Endothelial cell of umbilical vein (primary cell): ENCODE measurements around the gene TAGLN. TPM values are rescaled to one million over a fixed set of nuclear protein-coding genes. Genes with fewer than 3 reads are reported as not detected.

Experiments
- BruUV-seq: library from RNA; stranded (reverse); fragments of 400-500 nt; replicated peaks from 2 replicates; lab custom pipeline; 2021; lab: Mats Ljungman, UMichigan
- CTCF ChIA-PET: fragments of 300-600, 350-600 bp; sonication (Branson Sonifier 250); formaldehyde crosslinking; loops from one replicate; lab custom pipeline; 2021; ENCODE audit warnings: antibody characterized with exemption, inconsistent platforms; lab: Charles Lee
- POLR2A ChIA-PET: fragments of 300-600, 350-600 bp; sonication (Branson Sonifier 250); formaldehyde crosslinking; loops from one replicate; lab custom pipeline; 2021; ENCODE audit warnings: antibody characterized with exemption, inconsistent platforms; lab: Charles Lee
- DNase-seq: peaks from one replicate; pipeline ENCODE4 v3.0.0-alpha.2; 2011; ENCODE audit warnings: low read depth, low spot score
- FAIRE-seq: peaks from 2 replicates; lab custom pipeline; 2011; peaks lifted over from hg19 to GRCh38; lab: Jason Lieb, UNC
- H2AFZ ChIP-seq: 2 replicates; pipeline ENCODE4 v1.6.0; 2012; ENCODE audit warnings: low read depth, low read length, control low read depth, inconsistent platforms
- H3K27ac ChIP-seq: 2 replicates; pipeline ENCODE4 v1.5.1; 2011; ENCODE audit warnings: low read depth, mild to moderate bottlenecking, control low read depth, low read length, moderate library complexity; ENCODE audit not compliant: insufficient read depth
- H3K27me3 ChIP-seq, 2 experiments: 2 replicates each; pipeline versions ENCODE4 v1.6.0 to v1.6.1; 2011; ENCODE audit warnings: low read length in 2 of 2, mixed read lengths in 1 of 2; ENCODE audit not compliant: control insufficient read depth in 2 of 2, insufficient read depth in 2 of 2
- H3K36me3 ChIP-seq, 2 experiments: 2 replicates in 1 of 2; 3 replicates in 1 of 2; pipeline ENCODE4 v1.5.1; 2011; ENCODE audit warnings: low read length in 2 of 2, mild to moderate bottlenecking in 1 of 2, moderate library complexity in 1 of 2; ENCODE audit not compliant: control insufficient read depth in 2 of 2, insufficient read depth in 2 of 2; ENCODE audit errors: extremely low read depth in 1 of 2
- H3K4me1 ChIP-seq: 3 replicates; pipeline ENCODE4 v1.5.1; 2011; ENCODE audit warnings: mild to moderate bottlenecking, low read length; ENCODE audit not compliant: control insufficient read depth, insufficient read depth; ENCODE audit errors: extremely low read depth
- H3K4me2 ChIP-seq: 2 replicates; pipeline ENCODE4 v1.6.1; 2011; ENCODE audit warnings: low read length, control low read depth, mixed read lengths; ENCODE audit not compliant: insufficient read depth
- H3K4me3 ChIP-seq, 3 experiments: fragments of 200-600 bp in 1 of 3; sonication (generic), shearing (Covaris generic) in 1 of 3; replicated peaks in 1 of 3; 2 replicates each; pipeline ENCODE4 v1.5.1; 2011 to 2016; ENCODE audit warnings: control low read depth in 3 of 3, low read length in 3 of 3, mild to moderate bottlenecking in 2 of 3, inconsistent platforms in 1 of 3, low read depth in 1 of 3, moderate library complexity in 1 of 3; ENCODE audit not compliant: insufficient read depth in 1 of 3
- H3K79me2 ChIP-seq: 2 replicates; pipeline ENCODE4 v1.6.0; 2012; ENCODE audit warnings: low read length, inconsistent platforms; ENCODE audit not compliant: control insufficient read depth, insufficient read depth
- H3K9ac ChIP-seq: replicated peaks from 2 replicates; pipeline ENCODE3; 2011; ENCODE audit warnings: low read length, control low read depth; ENCODE audit not compliant: insufficient read depth; ENCODE audit errors: extremely low read depth
- H3K9me1 ChIP-seq: replicated peaks from 3 replicates; pipeline ENCODE4 v1.6.0; 2011; ENCODE audit warnings: mild to moderate bottlenecking, low read length; ENCODE audit not compliant: control insufficient read depth, insufficient read depth; ENCODE audit errors: extremely low read depth
- H3K9me3 ChIP-seq: replicated peaks from 2 replicates; pipeline ENCODE4 v1.5.1; 2012; ENCODE audit warnings: low read length, inconsistent platforms; ENCODE audit not compliant: control insufficient read depth, insufficient read depth
- H4K20me1 ChIP-seq: replicated peaks from 2 replicates; pipeline ENCODE3; 2011; ENCODE audit warnings: mild to moderate bottlenecking, low read length; ENCODE audit not compliant: control insufficient read depth, insufficient read depth; ENCODE audit errors: extremely low read depth
- GATA2 ChIP-seq: IDR thresholded peaks from 2 replicates; pipeline ENCODE4 v1.7.0; 2011; ENCODE audit warnings: low read depth, mild to moderate bottlenecking, moderate library complexity, mixed read lengths, low read length; ENCODE audit not compliant: insufficient read length, insufficient read depth
- JUN ChIP-seq: IDR thresholded peaks from 2 replicates; pipeline ENCODE4 v1.6.1; 2011; ENCODE audit warnings: borderline replicate concordance, low read depth; ENCODE audit not compliant: insufficient read length, insufficient read depth
- MYC ChIP-seq: IDR thresholded peaks from one replicate; pipeline ENCODE4 v1.6.1; 2011; ENCODE audit warnings: mild to moderate bottlenecking, low read depth, low read length
- POLR2A ChIP-seq: IDR thresholded peaks from 2 replicates; pipeline ENCODE4 v1.6.1; 2012; ENCODE audit warnings: low read depth, mild to moderate bottlenecking, control low read depth, low read length
- POLR2AphosphoS5 ChIP-seq: IDR thresholded peaks from 2 replicates; pipeline ENCODE4 v1.6.1; 2012; ENCODE audit warnings: low read depth, mild to moderate bottlenecking, control low read depth, low read length, moderate library complexity; ENCODE audit not compliant: insufficient read depth
- dilution Hi-C: fragments of 300-500 bp; cut with MboI; formaldehyde crosslinking; loops from one replicate; pipeline ENCODE4 v1.15.0; 2019; ENCODE audit warnings: low sequenced_read_pairs; ENCODE audit not compliant: extremely low pct_ligation_motif_present
- intact Hi-C: fragments of 100-400 bp; cut with micrococcal nuclease; formaldehyde crosslinking; loops from one replicate; pipeline ENCODE4 v1.10.0; 2022
- polyA plus RNA-seq, 4 experiments: library from polyadenylated mRNA; depleted of rRNA in 3 of 4; stranded (reverse) in 3 of 4; unstranded in 1 of 4; fragments of >200 nt; gene quantifications; 2 replicates each; pipeline versions ENCODE4 v1.2.1 to v1.2.3, GENCODE V29; 2011 to 2012; ENCODE audit warnings: missing spikeins in 1 of 4
- total RNA-seq: library from RNA; stranded (reverse); gene quantifications from 2 replicates; pipeline ENCODE4 v1.2.3, GENCODE V29; 2021
- TF ChIP-seq, protein P1 (sequence below), 2 donors: IDR thresholded peaks; 1 replicate in 1 of 2; 2 replicates in 1 of 2; pipeline ENCODE4 v1.5.1; 2011; ENCODE audit warnings: low read length in 2 of 2, mild to moderate bottlenecking in 2 of 2, moderate library complexity in 2 of 2, control low read depth in 1 of 2, inconsistent platforms in 1 of 2, low read depth in 1 of 2; ENCODE audit not compliant: insufficient read depth in 1 of 2; ENCODE audit errors: extremely low read depth in 1 of 2
- TF ChIP-seq, protein P2 (sequence below): IDR thresholded peaks from 2 replicates; pipeline ENCODE4 v1.6.1; 2011; ENCODE audit not compliant: insufficient read depth, insufficient read length

The TAGLN gene
- total and polyA plus RNA-seq, 2 donors (not counting 3 experiments of a cell fraction or from before 2014, with no cell fraction given): 20.8 to 113 TPM

DNA sequence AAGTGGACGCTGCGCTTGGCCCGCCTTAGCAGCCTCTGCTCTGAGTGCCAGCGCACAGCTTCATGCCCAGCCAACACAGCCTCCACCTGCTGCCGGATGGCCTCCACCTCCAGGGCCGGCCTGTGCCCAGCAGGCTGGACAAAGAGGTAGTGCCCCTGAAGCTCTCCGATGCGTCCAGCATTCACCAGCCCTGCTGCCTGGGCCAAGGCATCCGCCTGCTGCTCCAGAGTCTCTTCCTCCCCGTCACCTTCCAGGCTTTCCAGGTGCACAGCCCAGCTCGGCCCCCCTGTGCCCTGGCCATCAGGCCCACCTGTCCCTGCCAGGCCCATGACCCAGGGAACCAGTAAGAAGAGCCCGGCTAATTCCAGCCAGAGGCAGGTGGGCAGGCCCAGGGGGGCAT lies 30.2 kb downstream of the TAGLN start:
- no peaks in the 10 kb centered on the region for H3K9me3 ChIP-seq
- intact Hi-C loops (no loop called here), dilution Hi-C loops (no loop called here)
- H3K9me1 ChIP-seq: no peaks in the 10 kb centered on the region
- BruUV-seq: no TSS peak
- TF ChIP-seq MYC (no peak), POLR2AphosphoS5 (no peak), GATA2 (no peak), JUN (no peak)
- TF ChIP-seq, protein P1, sequence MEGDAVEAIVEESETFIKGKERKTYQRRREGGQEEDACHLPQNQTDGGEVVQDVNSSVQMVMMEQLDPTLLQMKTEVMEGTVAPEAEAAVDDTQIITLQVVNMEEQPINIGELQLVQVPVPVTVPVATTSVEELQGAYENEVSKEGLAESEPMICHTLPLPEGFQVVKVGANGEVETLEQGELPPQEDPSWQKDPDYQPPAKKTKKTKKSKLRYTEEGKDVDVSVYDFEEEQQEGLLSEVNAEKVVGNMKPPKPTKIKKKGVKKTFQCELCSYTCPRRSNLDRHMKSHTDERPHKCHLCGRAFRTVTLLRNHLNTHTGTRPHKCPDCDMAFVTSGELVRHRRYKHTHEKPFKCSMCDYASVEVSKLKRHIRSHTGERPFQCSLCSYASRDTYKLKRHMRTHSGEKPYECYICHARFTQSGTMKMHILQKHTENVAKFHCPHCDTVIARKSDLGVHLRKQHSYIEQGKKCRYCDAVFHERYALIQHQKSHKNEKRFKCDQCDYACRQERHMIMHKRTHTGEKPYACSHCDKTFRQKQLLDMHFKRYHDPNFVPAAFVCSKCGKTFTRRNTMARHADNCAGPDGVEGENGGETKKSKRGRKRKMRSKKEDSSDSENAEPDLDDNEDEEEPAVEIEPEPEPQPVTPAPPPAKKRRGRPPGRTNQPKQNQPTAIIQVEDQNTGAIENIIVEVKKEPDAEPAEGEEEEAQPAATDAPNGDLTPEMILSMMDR (IDR thresholded peaks at IDR 0.05; ENCODE audit: extremely low read depth in 1 of 2, insufficient read depth in 1 of 2, low read depth in 1 of 2, low read length in 2 of 2): no peak
- no peak overlapping the region for H3K27ac ChIP-seq
- CTCF ChIA-PET: interaction anchor here (1.2 to 4.4 kb wide), 3 partner anchors 50 to 439 kb away, joined by 3 to 63 read pairs (median 24); partner anchors contain the start of genes APOA5 and SIDT2
- no peaks in the 10 kb centered on the region for H3K27me3 ChIP-seq
- no peaks in the 10 kb centered on the region for H4K20me1 ChIP-seq
- POLR2A ChIA-PET: no interaction called here
- no peak for FAIRE-seq
- peaks cover 19% of the 10 kb centered on the region for H3K79me2 ChIP-seq
- H3K4me2 ChIP-seq: no peak overlapping the region
- no peak overlapping the region for H3K9ac ChIP-seq
- peaks cover 0 to 25% of the 10 kb centered on the region in 2 experiments for H3K36me3 ChIP-seq
- DNase-seq: no peak
- H3K4me1 ChIP-seq: peaks cover 20% of the 10 kb centered on the region
- H2AFZ ChIP-seq: no peak overlapping the region
- H3K4me3 ChIP-seq: no peak overlapping the region

- intact Hi-C loops (loop anchor here (10.0 kb wide), 1 partner anchor 585 kb away; no protein-coding TSS in a partner anchor), dilution Hi-C loops (no loop called here)
- no peak for TF ChIP-seq POLR2A
- TF ChIP-seq, protein P2, sequence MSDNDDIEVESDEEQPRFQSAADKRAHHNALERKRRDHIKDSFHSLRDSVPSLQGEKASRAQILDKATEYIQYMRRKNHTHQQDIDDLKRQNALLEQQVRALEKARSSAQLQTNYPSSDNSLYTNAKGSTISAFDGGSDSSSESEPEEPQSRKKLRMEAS: no peak
- H3K4me2 ChIP-seq: no peak overlapping the region
- peaks cover 0 to 25% of the 10 kb centered on the region in 2 experiments for H3K36me3 ChIP-seq
- CTCF ChIA-PET: interaction anchor here (3.2 to 4.4 kb wide), 3 partner anchors 8 to 440 kb away, joined by 16 to 63 read pairs (median 24); partner anchors contain the start of genes APOA5 and SIDT2
- no TSS peak for BruUV-seq
- POLR2A ChIA-PET: no interaction called here
- no peak overlapping the region for H2AFZ ChIP-seq
- no peak overlapping the region for H3K9ac ChIP-seq
- FAIRE-seq: no peak
- H3K9me3 ChIP-seq: no peaks in the 10 kb centered on the region
- no peaks in the 10 kb centered on the region for H4K20me1 ChIP-seq
- peaks cover 20% of the 10 kb centered on the region for H3K4me1 ChIP-seq
- H3K9me1 ChIP-seq: no peaks in the 10 kb centered on the region
- H3K4me3 ChIP-seq: no peak overlapping the region
- peaks cover 19% of the 10 kb centered on the region for H3K79me2 ChIP-seq
- H3K27ac ChIP-seq: no peak overlapping the region
- no peak for DNase-seq
- H3K27me3 ChIP-seq: no peaks in the 10 kb centered on the region
These were observed 30.7 kb downstream of the TAGLN start for GRCh38 chr11:117229931-117230285.
